HG03469 (cell line): Measurements from ENCODE around the gene TEX13A.
"Not testable (repeated sequence)": the region's sequence is repeated elsewhere in the genome, so short reads cannot be mapped to it uniquely, and the experiment has no call there.

Experiments
- ATAC-seq: cut with Tn5 transposase; IDR thresholded peaks from one replicate; pipeline ENCODE4 v1.9.1; 2021; ENCODE audit warnings: mild to moderate bottlenecking, moderate library complexity, moderate number of reproducible peaks; ENCODE audit not compliant: unreplicated experiment

The TEX13A gene, protein sequence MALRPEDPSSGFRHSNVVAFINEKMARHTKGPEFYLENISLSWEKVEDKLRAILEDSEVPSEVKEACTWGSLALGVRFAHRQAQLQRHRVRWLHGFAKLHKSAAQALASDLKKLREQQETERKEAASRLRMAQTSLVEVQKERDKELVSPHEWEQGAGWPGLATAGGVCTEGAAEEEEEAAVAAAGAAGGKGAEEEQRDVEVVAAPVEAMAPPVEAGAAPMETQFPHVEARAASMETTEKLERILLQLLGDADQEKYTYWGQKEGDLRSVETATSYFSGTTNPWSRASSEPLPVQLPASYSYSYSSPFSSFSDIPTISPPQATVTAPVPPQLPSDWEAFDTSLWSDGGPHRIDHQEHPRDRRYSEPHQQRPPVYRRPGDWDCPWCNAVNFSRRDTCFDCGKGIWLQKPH

DNA sequence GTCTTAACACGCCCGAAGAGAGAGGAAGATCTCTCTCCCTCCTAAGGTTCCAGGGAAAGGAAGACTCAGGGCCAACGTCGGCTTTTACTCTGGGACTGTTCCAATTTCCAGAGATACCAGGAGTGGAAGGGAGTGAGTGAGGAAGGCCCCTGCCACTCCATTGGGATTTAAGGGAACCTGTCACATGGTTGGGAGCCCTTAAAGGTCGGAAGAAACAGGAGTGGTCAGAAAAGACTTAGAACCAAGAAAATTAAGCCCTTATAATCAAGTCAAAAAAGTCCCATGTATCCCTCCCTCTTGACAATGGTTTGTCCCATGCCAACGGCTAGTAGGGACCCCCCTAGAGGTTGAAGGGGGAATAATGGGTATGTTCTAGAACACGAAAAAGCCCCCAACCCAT is at the start of gene TEX13A:
TEX13A (minus strand) TSS at position 59 of the 400 bp plus-strand sequence. CDS start 297 bp downstream, outside the sequence.
- ATAC-seq: no peak

DNA sequence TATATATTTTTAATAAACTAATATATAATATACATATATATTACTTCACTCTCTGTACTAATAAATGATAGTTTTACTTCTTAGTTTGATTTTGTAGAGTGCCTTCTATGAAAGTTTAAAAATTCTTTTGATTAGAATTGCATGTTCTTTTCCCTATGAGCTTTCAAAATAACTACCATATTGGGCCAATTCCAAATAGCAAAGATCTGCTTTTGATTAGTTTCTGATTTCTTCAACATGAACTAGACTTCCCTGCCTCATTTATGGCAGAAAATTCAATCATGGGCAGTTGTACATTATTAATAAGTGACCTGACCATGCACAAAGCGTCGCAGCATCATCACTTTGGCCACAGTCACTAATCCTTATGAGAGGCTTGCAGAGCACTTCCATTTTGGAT is 48.9 kb upstream of the TEX13A start:
- ATAC-seq: no peak

DNA sequence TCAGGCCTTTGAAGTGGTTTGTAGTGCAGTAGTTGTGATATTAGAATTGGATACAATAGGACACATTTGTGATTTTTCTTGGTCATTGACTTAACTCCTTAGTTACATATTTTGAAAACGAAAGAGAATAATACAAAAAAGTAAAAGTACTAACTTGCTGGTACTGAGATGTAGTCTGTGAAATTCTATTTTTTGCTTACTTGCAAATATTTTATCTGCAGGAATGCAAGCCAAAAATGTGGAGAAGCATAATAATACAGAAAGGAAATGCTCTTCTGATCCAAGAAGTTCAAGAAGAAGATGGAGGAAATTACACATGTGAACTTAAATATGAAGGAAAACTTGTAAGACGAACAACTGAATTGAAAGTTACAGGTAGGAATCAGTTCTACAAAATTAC is 46.7 kb upstream of the TEX13A start:
- ATAC-seq: no peak

DNA sequence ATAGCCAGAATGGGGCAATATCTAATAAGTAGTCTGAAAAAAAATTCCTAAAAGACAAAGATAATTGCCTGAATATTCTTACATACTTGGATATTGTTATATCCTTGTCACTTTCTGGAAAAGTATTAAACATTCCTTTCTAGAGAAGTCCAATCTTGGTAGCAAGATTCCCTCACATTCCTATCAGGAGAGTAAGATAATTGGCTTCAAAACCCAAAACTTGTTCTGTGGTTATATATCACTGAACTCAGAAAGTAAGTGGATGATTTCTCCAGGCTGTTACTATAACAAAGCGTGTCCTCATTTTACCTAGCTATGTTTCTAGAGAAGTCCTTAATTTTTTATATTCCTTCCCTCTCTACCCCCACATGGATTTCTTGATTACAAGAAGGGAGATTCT is 46.0 kb upstream of the TEX13A start:
- no peak for ATAC-seq

DNA sequence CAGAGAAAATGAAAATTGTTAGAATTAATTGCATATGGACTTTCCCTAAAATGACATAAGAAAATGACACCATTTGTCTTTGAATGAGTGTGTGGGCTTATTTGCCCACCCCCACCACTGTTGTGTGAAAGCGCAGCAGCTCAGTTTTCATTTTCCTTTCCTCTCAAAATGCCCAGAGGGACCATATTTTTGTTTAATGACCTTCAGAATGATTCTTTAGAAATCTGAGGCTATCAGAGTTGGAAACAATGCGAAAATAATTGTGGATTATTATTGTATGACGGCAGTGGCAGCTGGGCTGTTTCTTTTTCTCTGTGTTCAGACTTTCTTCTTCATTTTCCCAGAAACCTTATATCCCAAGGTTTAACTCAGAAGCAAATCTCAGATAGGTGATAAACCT is 44.6 kb upstream of the TEX13A start:
- ATAC-seq: no peak

DNA sequence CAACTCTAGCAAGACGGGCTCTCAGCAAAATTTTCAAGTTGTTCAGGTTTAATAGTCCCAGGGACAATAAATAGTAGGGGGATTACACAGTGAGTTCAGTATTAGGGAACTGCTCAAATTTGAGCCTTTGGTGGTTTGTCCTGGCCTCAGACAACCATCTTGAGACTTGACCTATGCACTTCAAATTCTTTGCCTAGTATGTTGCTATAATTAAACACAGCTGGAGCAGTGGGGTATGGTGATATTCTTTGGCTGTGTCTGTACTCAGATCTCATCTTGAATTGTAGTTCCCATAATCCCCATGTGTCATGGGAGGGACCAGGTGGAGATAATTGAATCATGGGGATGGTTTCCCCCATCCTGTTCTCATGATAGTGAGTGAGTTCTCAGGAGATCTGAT is 43.3 kb upstream of the TEX13A start:
- no peak for ATAC-seq

DNA sequence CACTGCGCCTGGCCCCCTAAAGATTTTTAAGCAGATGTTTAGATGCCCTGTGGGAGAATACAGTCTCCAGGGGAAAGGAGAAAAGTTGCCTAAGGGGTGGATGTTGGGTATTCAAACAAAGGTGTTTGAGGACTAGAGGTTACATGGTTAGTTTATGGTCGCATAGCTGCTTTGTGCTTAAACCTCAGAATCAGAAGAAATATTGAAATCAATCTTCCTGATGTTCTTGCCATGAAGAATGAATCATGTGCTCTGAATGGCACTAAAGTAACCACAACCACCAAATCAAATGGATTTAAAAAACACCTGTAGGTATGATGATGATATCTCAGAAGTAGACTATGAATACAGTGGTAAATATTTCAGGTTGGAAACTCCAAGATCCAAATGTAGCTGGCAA is 42.7 kb upstream of the TEX13A start:
- ATAC-seq: no peak

DNA sequence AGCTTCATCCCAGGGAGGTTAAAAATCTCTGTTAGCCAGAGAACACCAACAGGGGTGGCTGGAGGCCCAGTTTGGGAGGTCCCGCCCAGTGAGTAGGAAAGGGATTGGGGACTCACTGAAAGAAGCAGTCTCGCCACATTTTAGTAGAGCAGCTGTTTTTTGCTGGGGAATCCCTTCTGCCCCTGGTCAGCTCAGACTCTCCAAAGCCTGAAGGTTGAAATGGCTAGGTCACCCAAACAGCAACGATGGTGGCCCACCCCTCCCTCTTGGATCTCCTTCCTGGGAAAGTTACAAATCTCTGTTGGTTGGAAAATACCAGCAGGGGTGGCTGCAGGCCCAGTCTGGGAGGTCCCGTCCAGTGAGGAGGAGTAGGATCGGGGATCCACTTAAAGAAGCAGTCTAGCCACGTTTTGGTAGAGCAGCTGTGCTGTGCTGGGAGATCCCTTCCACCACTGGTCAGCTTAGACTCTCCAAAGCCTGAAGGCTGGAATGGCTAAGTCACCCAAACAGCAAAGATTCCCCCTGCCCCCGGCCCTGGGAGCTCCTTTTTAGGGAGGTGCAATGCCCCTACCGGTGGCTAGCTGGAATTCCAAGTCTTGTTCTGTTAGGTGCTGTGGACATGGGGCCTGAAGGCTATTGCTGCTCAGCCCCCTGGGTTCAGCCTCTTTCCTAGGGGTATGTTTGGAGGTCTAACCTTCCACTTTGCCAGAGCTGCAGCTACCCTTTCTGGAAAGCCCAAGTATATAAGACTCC is 40.0 kb upstream of the TEX13A start:
- no peak for ATAC-seq

DNA sequence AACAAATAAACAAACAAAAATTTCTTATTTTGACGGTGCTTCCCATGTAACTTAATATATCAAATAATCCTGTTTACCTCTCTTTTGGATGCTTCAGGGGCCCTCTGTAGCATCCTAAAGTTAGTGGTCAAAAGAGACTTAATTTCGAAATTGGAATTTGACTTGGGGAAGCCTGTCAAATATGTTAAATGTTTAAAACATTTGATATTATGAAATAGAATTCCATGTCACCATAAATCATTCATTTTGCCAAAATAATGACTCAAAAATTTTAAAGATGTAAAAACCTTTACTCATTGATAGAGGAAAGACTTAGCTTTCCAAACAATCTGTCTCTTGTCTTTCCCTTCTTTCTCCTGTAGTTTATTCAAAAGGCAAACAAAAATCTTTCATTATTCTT is 20.6 kb upstream of the TEX13A start:
- ATAC-seq: no peak

DNA sequence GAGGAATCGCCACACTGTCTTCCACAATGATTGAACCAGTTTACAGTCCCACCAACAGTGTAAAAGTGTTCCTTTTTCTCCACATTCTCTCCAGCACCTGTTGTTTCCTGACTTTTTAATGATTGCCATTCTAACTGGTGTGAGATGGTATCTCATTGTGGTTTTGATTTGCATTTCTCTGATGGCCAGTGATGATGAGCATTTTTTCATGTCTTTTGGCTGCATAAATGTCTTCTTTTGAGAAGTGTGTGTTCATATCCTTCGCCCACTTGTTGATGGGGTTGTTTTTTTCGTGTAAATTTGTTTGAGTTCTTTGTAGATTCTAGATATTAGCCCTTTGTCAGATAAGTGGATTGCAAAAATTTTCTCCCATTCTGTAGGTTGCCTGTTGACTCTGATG is 16.9 kb upstream of the TEX13A start:
- ATAC-seq: not testable (repeated sequence)

DNA sequence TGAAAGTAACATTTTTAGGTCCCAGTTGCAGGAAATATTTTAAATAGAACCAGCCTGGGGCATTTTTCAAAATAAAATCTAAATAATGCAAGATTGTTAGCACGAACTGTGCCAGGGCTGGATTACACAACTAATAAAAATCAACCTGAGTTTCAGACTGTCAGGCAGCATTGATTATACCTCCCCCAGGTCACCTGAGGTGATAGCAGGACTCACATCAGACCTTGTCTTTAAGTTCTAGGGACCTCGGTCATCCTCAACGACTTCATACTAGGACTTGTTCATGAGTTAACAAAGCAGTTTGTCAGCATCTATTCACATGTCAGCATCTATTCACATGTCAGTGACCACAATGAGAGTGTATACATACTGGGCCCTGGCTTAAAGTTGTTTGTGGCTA is 8.7 kb upstream of the TEX13A start:
- no peak for ATAC-seq

DNA sequence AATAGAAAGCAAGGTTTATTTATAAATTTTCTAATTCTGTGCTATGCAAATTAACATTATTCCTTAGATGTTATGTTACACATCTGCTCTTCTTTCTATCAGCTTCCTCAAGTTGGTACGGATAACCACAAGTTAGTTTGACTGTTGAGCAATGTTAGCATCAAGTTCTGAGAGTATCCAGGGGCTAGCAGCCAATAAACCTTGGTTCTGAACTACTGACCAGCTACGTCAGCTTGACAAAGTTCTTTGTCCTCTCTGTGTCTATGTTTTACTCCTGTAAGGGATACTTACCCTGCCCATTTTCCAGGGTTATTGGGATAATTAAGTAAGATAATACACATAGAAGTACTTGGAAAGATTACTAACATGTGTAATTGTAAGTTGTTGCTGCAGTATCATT is 8.1 kb upstream of the TEX13A start:
- ATAC-seq: no peak

DNA sequence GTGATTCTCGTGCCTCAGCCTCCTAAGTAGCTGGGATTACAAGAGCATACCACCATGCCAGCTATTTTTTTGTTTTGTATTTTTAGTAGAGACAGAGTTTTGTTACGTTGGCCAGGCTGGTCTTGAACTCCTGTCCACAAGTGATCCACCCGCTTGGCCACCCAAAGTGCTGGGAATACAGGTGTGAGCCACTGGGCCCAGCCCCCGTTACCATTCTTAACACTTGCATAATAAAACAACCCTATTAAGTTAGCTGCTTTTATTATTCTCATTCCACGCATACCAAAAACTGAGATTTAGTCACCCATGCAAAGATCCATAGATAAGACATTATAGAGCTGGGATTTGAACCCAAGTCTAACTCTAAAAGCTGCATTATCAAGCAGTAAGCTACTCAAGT is 6.0 kb upstream of the TEX13A start:
- ATAC-seq: no peak

DNA sequence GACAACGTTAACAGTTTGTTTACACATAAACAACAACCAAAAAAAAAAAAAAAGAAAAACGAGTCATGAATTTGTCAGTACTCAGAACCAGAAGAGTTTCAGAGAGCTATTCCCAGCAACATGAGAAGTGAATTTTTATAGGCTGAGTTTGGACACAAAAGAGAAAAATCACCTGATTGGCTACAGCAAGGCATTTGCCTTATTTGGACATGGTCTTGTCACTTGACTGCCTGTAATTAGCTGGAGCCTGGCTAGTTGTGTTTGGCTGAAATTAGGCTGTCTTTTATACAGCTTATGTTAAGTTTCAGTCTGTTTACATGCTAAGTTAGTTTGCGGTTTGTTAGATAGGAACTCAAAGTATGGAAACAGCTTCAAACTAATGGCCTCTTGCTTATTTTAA is 880 bp upstream of the TEX13A start:
- no peak for ATAC-seq

DNA sequence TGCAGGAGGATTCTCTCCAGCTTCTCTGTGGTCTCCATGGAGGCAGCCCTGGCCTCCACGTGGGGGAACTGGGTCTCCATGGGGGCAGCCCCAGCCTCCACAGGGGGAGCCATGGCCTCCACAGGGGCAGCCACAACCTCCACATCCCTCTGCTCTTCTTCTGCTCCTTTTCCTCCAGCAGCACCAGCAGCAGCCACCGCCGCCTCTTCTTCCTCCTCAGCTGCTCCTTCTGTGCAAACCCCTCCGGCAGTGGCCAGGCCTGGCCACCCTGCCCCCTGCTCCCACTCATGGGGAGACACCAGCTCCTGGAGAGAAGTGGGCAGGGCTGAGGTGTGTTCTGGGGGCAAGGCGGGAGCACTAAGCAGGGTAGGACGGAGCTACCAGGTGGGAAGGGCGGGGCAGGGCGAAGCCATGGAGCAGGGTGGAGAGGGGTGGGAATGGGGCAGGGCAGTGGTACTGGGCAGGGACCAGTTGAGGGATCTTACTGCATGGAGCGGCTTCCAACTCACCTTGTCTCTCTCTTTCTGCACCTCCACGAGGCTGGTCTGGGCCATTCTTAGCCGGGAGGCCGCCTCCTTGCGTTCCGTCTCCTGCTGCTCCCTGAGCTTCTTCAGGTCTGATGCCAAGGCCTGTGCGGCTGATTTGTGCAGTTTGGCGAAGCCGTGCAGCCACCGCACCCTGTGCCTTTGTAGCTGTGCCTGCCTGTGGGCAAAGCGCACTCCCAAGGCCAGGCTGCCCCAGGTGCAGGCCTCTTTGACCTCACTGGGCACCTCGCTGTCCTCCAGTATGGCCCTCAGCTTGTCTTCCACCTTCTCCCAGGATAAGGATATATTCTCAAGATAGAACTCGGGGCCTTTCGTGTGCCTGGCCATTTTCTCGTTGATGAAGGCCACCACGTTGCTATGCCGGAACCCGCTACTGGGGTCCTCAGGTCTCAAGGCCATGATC is 766 bp downstream of the TEX13A start:
- ATAC-seq: no peak

DNA sequence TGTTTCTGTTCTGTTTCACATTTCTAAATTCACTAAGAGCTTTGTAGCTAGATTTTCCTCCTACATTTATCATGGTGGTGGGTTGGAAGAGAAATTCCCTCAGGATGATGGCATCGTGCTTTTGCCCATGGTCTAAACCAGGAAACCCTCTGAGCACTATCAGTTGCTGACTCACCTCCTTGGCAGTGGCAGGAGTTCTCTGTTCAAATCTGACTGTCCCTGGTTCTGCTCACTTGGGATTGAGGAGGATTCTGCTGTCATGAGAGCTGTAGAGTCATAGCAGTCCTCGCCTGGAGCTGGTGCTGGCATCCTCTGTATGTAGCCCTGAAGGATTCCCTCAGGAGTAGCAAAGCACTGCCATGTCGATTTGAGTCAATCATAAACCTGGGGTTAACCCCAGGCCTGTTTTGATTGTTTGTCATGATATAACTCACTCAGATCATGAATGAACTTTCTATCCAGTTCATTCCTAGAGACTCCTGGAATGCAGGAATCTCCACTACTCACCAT is 9.4 kb downstream of the TEX13A start:
- no peak for ATAC-seq

DNA sequence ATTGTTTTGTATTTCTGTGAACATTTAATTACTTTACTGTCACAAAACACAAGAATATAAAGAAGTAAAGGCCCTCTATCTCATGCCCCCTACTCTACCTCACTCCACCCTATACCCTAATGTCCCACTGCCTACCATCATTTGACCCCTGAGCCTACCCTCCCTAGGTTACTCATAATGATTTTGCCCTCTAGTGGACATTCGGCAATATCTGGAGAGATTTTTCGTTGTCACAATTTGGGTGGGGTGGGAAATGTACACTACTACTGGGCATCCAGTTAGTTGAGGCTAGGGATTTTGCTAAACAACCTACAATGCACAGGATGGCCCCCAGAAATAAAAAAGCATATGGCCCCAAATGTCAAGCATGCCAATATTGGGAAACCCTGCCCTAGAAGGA is 10.2 kb downstream of the TEX13A start:
- no peak for ATAC-seq

DNA sequence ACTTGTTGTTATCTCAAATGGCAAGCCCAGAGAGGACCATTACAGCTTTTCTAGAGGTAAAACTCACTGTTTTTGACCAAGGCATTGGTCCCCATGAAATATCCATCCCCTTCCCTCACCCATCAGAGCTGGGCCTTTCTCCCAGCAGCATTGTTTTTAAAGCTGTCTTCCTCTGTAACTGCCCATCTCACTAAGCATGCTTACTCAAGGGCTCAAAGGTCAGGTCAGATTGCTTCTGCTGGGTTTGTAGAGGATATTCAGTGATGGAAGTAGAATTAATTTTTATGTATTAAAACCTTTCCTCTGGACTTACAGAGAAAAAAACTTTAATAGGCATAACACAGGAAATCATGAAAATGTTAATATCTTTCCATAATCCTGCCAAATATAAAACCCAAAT is 11.1 kb downstream of the TEX13A start:
- ATAC-seq: no peak

DNA sequence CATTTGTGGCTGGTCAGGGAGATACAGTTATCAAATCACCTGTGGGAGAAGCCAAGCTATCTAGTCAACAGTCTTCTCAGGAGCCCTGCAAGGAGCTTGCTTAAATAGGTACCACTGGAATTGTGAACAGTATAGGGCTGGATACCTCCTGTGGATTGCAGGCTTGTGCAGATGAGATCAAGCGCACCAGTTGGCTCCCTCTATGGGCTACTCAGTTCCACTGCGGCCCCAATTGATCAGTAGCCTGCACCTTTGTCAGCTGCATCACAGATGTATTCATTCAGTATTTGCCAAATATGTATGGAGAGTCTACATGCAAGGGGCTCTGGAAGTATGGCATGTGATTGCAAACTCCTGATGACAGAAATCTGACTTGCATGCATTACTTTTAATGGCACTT is 28.6 kb downstream of the TEX13A start:
- ATAC-seq: no peak

DNA sequence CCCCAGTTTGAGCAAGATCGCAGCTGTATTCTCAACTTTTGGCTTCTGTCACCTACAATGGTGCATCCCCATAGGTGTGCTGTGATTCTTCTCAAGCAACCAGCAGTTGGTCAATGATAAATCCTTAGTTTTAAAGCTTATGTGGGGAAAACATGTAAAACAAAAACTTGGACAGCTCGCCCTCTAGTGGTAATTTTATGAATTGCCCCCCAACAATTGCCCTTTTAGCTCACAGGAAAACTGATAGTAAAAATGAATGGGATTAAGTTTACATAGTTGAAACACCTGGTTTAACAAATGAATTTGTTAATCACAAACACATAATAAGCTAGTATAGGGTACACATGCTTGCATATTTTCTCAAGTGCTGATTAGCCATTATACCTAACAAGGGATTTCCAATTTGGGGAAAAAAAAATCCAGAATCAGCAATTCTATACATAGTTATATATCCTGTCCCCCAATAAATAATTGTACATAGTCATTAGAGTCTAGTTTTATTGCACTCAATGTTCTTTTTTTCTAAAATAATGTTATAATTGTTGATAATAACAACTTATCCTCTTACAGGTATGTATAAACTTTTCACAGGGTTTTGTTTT is 30.1 kb downstream of the TEX13A start:
- ATAC-seq: no peak

DNA sequence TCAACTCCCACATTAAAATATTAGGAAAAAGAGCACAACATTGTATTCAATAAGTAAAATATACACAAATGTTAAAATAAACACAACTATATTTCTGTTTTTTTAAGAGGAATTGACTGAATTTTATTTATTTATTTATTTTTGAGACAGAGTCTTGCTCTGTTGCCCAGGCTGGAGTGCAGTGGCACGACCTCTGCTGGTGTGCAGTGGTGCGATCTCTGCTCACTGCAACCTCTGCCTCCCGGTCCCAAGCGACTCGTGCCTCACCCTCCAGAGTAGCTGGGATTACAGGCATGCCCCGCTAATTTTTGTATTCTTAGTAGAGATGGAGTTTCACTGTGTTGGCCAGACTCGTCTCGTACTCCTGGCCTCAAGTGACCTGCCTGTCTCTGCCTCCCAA is 31.4 kb downstream of the TEX13A start:
- no peak for ATAC-seq
